HG03139 (cell line): ENCODE data around the gene SLC66A2.
"Not testable (repeated sequence)": the region's sequence is repeated elsewhere in the genome, so short reads cannot be mapped to it uniquely, and the experiment has no call there.

Source experiments
- ATAC-seq: cut with Tn5 transposase; IDR thresholded peaks from one replicate; pipeline ENCODE4 v1.9.1; 2021; ENCODE audit not compliant: unreplicated experiment

SLC66A2 gene

DNA sequence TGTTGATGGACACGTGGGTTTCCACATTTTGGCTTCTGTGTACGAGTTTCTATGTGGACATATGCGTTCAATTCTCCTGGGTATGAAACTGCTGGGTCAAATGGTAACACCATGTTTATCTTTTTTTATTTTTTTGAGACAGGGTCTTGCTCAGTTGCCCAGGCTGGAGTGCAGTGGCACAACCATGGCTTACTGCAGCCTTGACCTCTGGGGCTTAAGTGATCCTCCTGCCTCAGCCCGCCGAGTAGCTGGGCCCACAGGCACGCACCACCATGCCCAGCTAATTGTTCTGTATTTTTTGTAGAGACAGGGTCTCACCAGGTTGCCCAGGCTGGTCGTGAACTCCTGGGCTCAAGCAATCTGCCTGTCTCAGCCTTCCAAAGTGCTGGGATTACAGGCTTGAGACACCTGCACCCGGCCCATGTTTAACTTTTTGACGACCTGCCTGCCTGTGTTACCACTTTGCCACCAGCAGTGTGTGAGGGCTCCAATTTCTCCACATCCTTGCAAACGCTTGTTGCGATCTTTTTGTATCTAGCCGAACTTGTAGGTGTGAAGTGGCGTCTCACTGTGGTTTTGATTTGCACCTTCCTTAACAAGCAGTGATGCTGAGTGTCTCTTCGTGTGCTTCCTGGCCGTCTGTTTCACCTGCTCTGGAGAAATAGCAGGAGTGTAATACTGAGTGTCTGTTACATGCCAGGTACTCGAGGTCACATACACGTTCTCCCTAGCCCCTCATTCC lies 19.9 kb upstream of the SLC66A2 start:
- ATAC-seq, result no peak

DNA sequence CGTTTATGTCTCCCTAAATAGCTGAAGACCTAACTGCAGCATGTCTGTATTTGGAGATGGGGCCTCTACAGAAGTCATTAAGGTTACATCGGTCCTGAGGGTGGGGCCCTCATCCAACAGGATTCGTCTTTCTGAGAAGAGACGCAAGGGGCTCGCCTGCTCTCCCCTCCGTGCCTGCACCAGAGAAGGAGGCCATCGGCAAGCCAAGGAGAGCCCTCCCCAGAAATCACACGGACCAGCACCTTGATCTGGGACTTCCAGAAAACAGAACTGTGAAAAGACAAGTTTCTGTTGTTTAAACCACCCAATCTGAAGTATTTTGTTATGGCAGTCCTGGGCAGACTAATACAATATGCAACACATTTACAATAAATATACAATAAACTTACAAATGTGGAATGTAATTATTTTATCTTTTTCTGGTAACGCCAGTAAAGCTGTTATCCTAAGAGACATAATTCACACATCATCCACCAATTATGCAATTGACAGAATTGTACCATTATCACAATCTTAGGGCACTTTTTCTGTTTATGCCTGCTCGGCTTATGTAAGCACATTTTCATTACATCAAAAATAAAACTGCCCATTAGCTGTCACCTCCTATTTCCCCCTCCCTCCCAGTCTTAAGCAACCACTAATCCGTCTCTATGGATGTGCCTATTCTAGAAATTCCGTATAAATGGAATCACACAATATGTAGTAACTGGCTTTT lies 19.1 kb upstream of the SLC66A2 start:
- no peak for ATAC-seq

- no peak for ATAC-seq
Observed at GRCh38 chr18:79965119-79965902, 13.9 kb upstream of the SLC66A2 start.

DNA sequence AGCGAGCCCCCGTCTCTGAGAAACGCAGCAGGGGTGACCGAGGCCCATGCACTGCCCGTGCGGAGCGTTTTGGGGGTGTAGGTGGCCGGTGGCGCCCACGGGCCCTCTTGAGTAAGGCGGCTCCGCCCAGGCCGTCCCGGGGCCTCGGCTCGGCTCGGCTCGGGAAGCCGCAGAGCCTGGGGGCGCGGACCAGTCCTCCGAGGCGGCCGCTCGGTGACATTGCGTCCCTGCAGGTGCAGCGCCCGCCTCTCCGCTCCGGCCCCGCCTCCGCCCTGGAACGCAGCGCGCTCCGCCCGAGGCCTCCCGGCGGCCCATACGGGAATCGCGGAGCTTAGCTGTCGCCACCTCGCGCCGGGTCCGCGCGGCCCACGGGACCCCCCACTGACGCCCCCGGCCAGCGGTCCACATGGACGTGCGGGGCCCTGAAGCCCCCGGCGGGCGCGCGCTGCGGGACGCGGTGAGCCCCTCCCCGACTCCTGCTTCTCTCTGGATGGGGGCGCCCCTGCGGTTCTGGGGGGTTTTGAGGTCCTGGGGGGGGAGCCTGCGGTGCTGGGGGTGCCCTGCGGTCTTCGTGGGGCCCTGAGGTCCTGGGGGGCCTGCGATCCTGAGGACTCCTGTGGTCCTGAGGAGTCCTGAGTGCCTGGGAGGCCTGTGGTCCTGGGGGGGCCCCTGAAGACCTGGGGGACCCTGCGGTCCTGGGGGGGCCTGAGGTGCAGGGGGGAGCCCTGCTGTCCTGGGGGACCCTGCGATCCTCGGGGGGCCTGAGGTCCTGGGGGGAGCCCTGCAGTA lies 13.1 kb upstream of the SLC66A2 start, which contains the start of gene HSBP1L1:
Gene HSBP1L1 (plus strand): TSS at position 314 of the 789 bp plus-strand sequence. CDS start 93 bp downstream, at position 407.
- ATAC-seq, result peak; percentile 76

DNA sequence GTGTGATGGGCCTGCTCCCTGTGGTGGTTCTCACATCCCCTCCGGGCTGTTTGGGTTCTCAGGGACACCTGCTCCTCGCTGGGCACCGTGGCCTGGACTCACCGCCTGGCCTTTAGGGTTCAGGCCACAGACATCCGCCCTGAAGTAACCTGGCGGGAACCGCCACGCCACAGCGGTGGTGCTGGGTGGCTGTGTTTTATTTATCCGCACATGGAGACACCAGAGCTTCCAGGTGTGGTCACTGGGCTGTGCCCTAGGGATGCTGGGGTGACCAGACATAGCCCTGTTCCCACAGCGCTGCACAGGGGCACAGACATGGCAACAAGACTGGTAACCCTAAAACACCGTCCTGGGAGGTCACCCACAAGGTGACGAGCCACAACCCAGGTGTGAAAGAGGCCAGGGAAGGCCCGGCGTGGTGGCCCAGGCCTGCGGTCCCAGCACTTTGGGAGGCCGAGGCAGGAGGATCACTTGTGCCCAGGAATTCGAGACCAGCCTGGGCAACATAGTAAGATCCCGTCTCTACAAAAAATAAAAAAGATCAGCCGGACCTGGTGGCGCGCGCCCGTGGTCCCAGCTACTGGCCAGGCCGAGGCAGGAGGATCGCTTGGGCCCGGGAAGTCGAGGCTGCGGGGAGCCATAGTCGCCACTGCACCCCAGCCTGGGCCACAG lies 12.3 kb upstream of the SLC66A2 start:
- ATAC-seq, result no peak

DNA sequence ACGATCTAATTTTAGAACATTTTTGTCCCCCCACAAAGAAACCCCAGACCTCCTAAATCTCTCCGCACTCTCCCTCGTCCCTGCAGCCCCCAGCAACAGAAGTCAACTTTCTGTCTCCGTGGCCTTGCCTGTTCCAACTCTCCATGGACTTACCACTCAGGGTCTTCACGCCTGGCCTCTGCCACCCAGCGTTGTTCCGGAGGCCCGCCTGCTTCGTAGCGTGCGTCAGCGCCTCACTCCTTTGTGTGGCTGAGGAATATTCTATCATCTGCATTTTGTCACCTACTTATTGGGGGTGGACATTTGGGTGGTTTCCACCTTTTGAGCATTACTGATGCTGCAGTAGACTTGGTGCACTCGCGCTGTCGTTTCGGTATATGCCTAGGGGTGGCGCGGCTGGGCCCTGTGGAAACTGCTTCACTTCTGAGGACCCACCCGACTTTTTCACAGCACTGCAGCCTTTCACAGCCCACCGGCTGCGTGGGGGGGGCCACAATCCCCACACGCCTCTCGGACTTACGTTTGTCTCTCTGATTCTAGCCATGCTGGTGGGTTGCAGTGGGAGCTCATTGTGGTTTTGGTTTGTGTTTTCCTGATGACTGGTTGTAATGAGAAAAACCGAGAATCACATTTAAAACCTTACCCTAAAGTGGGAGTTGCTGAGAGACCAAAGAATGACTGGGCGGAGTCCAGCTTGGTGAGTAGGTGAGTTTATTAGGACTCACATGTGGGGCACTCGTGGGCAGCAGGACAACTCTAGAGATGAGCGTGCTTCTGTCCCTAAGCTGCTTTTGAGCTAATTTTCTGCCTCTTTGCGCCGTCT lies 11.6 kb upstream of the SLC66A2 start:
- ATAC-seq, result no peak

GRCh38 chr18:79962311-79962710 lies 10.9 kb upstream of the SLC66A2 start:
- ATAC-seq, result no peak

DNA sequence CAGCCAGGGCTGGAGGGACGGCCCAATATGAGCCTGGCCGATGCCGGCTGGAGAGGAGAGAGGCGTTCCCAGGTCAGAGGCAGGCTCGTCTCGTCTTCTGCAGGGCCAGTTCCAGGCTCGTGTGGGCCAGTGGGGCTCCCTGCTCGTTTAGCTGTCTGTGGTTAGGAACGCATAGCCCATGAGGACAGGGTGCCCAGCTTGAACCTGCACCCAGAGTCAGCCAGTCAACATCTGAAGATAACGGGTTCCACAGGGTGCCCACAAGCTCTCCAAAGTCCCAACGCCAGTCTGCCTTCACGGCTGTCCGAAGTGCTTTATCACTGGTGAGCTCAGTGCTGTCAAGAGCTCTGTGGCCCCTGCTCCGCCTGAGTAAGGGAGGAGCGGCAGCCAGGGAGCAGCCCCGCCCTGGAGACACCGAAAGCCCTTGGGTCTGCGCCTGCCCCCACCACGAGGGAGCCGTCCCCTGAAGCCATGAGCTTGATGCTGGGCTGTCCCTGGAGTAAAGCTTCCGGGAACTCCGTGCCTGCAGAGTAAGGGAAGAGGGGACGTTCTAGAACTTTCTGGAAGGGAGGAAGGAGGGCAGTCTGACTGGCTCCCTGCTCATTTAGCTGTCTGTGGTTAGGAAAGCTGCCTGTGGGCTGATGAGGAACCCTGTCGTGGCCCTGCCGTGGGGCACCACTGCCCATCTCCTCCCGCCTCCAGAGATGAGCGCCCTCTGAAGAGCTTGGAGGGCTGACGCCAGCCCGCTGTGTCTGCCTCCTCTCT lies 10.3 kb upstream of the SLC66A2 start:
- no peak for ATAC-seq

DNA sequence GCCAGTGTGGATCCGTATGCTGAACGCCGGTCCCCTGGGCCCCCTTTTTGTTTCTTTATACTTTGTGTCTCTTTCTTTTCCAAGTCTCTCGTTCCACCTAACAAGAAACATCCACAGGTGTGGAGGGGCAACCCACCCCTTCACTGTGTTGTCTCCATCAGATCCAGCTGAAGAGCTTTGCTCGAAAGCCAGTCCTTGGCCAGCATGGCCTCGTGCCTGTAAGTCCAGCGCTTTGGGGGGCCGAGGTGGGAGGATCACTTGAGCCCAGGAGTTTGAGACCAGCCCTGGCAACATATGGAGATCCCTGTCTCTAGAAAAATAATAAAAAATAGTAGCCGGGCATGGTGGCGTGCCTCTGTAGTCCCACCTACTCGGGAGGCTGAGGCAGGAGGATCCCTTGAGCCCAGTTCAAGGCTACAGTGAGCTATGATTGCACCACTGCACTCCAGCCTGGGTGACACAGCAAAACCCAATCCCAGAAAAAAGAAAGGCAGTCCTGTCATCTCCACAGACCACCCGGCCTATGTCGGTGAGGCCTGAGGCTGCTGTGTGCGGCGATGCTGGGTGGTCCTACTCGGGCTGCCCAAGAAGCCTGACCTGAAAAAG lies 9.6 kb upstream of the SLC66A2 start:
- ATAC-seq, result no peak

- not testable (repeated sequence) for ATAC-seq
Observed at GRCh38 chr18:79960161-79960801, 8.8 kb upstream of the SLC66A2 start.

DNA sequence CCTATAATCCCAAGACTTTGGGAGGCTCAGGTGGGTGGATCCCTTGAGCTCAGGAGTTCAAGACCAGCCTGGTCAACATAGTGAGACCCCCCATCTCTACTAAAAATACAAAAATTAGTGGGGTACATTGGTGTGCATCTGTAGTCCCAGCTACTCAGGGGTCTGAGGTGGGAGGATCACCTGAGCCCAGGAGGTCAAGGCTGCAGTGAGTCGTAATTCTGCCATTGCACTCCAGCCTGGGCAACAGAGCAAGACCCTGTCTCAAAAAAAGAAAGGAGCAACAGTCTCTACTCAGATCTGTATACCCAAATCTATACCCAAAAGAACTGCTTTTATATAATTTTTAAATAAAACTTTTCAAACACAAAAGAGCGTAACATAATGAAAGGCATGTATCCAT lies 7.5 kb upstream of the SLC66A2 start:
- no peak for ATAC-seq

GRCh38 chr18:79956276-79956675 lies 4.8 kb upstream of the SLC66A2 start:
- ATAC-seq, result no peak

DNA sequence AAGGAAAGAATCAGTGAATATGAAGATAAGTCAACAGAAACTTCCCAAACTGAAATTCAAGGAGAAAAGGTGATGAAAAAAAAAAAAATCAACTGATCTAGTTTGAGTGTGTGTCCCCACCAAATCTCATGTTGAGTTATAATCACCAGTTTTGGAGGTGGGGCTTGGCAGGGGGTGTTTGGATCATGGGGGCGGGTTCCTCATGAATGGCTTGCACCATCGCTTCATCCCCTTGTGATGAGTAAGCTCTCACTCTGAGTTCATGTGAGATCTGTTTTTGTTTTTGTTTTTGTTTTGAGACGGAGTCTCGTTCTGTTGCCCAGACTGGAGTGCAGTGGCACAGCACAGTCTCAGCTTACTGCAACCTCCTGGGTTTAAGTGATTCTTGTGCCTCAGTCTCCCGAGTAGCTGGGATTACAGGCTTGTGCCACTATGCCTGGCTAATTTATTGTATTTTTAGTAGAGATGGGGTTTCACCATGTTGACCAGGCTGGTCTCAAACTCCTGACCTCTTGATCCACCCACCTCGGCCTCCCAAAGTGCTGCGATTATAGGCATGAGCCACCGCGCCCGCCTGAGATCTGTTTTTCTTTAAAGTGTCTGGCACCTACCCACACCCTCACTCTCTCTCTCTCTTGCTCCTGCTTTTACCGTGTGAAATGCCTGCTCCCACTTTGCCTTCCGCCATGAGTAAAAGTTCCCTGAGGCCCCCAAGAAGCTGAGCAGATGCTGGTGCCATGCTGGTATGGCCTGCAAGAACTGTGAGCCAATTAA lies 4.0 kb upstream of the SLC66A2 start:
- no peak for ATAC-seq

- ATAC-seq, result no peak
Observed at GRCh38 chr18:79954791-79955190, 3.3 kb upstream of the SLC66A2 start.

GRCh38 chr18:79953971-79954651 lies 2.7 kb upstream of the SLC66A2 start:
- no peak for ATAC-seq

DNA sequence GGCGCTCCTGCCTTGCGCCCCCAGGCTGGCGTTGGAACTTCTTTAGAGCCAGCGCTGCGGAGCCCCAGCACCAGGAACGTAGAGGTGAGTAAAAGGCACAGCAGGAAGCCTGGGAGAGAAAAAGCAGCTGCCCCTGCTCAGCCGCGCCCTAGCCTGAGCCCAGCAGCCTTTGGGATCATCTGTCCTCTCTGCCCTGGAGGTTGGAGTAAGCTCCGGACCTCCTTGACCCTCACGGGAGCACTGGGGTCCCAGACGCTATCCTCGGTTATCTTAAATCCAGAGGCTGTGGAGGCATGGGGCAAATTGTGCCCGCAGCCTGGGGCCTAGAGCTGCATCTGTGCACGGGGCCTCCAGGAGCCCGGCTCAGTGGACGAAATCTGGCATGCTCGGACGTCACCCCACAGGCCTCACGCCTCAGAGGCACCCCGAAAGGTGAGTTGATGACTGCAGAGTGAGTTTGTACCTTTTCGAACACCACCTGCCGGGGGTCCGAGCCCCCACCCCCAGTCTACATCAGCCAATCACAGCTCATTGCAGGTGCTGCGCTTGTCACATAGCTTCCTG lies 1.6 kb upstream of the SLC66A2 start:
- ATAC-seq, result no peak
